Spleen (tissue), 11 donors: ENCODE data around the gene CALB2. TPM values are rescaled to one million over a fixed set of nuclear protein-coding genes. Genes with fewer than 3 reads are reported as not detected.

Experiments used
- DNase-seq: peaks from one replicate; pipeline ENCODE4 v3.0.0-alpha.2; 2020
- H3K27ac ChIP-seq, 8 donors: fragments of 200-600 bp; sonication (generic) in 7 of 8; 1 replicate in 4 of 8; 2 replicates in 4 of 8; pipeline versions ENCODE4 v1.5.0 to v1.8.0; 2016 to 2021; ENCODE audit warnings: inconsistent platforms in 4 of 8, mild to moderate bottlenecking in 4 of 8, moderate library complexity in 1 of 8
- H3K27me3 ChIP-seq, 7 donors: fragments of 200-600 bp; sonication (generic) in 6 of 7; replicated peaks in 1 of 7; 1 replicate in 4 of 7; 2 replicates in 3 of 7; pipeline versions ENCODE4 v1.5.0 to v1.8.0; 2016 to 2021; ENCODE audit warnings: inconsistent platforms in 3 of 7, mild to moderate bottlenecking in 1 of 7
- H3K36me3 ChIP-seq, 6 donors: fragments of 200-600 bp; sonication (generic) in 5 of 6; 1 replicate in 4 of 6; 2 replicates in 2 of 6; pipeline versions ENCODE4 v1.5.0 to v1.8.0; 2016 to 2021; ENCODE audit warnings: inconsistent platforms in 2 of 6
- H3K4me1 ChIP-seq, 6 donors: fragments of 200-600 bp; sonication (generic) in 5 of 6; 1 replicate in 3 of 6; 2 replicates in 3 of 6; pipeline versions ENCODE4 v1.5.0 to v1.8.0; 2016 to 2021; ENCODE audit warnings: inconsistent platforms in 3 of 6
- H3K4me3 ChIP-seq, 8 donors: fragments of 200-600 bp; sonication (generic) in 7 of 8; 1 replicate in 4 of 8; 2 replicates in 4 of 8; pipeline versions ENCODE4 v1.5.0 to v1.8.0; 2016 to 2021; ENCODE audit warnings: inconsistent platforms in 4 of 8, mild to moderate bottlenecking in 4 of 8, moderate library complexity in 2 of 8
- H3K9me3 ChIP-seq, 8 donors: fragments of 200-600 bp; sonication (generic) in 7 of 8; 1 replicate in 4 of 8; 2 replicates in 4 of 8; pipeline versions ENCODE4 v1.5.0 to v1.8.0; 2016 to 2021; ENCODE audit warnings: inconsistent platforms in 4 of 8
- CTCF ChIP-seq, 11 experiments: fragments of 200-600 bp in 7 of 11; fragments of 450-650 bp in 4 of 11; sonication (generic) in 4 of 11; IDR thresholded peaks in 8 of 11; conservative IDR thresholded peaks in 3 of 11; 1 replicate in 7 of 11; 2 replicates in 4 of 11; pipeline versions ENCODE4 v1.4.0 to v1.8.0; 2016 to 2021; ENCODE audit warnings: antibody characterized with exemption in 11 of 11, inconsistent platforms in 4 of 11, mild to moderate bottlenecking in 1 of 11
- POLR2A ChIP-seq, 3 donors: fragments of 450-650 bp; IDR thresholded peaks; one replicate each; pipeline ENCODE4 v1.5.1; 2017; ENCODE audit warnings: antibody characterized with exemption in 3 of 3, mild to moderate bottlenecking in 1 of 3
- POLR2AphosphoS5 ChIP-seq, 3 donors: sonication (generic); formaldehyde crosslinking; IDR thresholded peaks; one replicate each; pipeline ENCODE4 v1.5.1; 2017; ENCODE audit warnings: antibody characterized with exemption in 3 of 3
- WGBS, 5 donors: extraction: QIAGEN DNeasy Blood & Tissue Kit in 3 of 5; methylation state at CpG; one replicate each; pipeline versions ENCODE4 v1.1.5 to v1.1.7; 2013 to 2018; 5-methylcytosine and 5-hydroxymethylcytosine counted together
- intact Hi-C: fragments of 100-400 bp; cut with DNase I; formaldehyde crosslinking; loops from one replicate; pipeline ENCODE4 v1.15.0; 2023; ENCODE audit warnings: low total_unique reads
- polyA plus RNA-seq, 3 donors: library from polyadenylated mRNA; stranded (reverse); fragments of 200-250 nt; gene quantifications; one replicate each; pipeline ENCODE4 v1.2.1, GENCODE V29; 2013
- total RNA-seq, 7 donors: library from RNA; depleted of rRNA in 3 of 7; stranded (reverse); fragments of >200 nt in 3 of 7; fragmentation: NEBNext Ultra II Directional in 4 of 7; extraction: Animal tissue kit (Norgen Biotek cat#: 25700) in 4 of 7; gene quantifications; one replicate each; pipeline versions ENCODE4 v1.1.0 to v1.2.1, GENCODE V29; 2016 to 2021
- donor health status: healthy with polysubstance abuse.
- donor health status: DM: no; HTN: no; CAD: no; lungs with moderate emphysema.
- donor health status: DM: no; HTN: no; CAD: no.
- donor health status: Bipolar disorder and iron deficiency.
- donor health status: healthy.
- donor health status: DM: no; HTN: no; CAD: no.
- donor health status: DM: yes; HTN: yes; CAD: no.

CALB2 gene
- total and polyA plus RNA-seq, 10 donors: 0.04 to 0.12 (median 0.06) TPM; not detected in 7

GRCh38 chr16:71399801-71400563 is 41.5 kb downstream of the CALB2 start:
- intact Hi-C loops: no loop called here
- DNase-seq: no peak
- Histone ChIP-seq H3K9me3 (peaks cover 0 to 15% (median 11%) of the 10 kb centered on the region in 8 donors), H3K27ac (no peak overlapping the region), H3K4me3 (no peak overlapping the region), H3K36me3 (no peaks in the 10 kb centered on the region), H3K27me3 (peaks cover 0 to 27% (median 0%) of the 10 kb centered on the region in 7 donors), H3K4me1 (no peaks in the 10 kb centered on the region)
- WGBS, 5 donors: 80 to 91% (median 89%) methylated on average over 11 of the region's 11 CpGs
- no peak for TF ChIP-seq POLR2AphosphoS5 (IDR thresholded peaks at IDR 0.05)
- no peak for TF ChIP-seq CTCF (IDR thresholded peaks at IDR 0.05 in 8 of 11, conservative IDR thresholded peaks at IDR 0.05 in 3 of 11)
- TF ChIP-seq POLR2A (IDR thresholded peaks at IDR 0.05): no peak

GRCh38 chr16:71402007-71402406 is 43.5 kb downstream of the CALB2 start:
- Histone ChIP-seq H3K27me3 (peaks cover 0 to 23% (median 0%) of the 10 kb centered on the region in 7 donors), H3K27ac (no peak overlapping the region), H3K4me3 (no peak overlapping the region), H3K4me1 (no peaks in the 10 kb centered on the region), H3K9me3 (peaks cover 0 to 18% (median 11%) of the 10 kb centered on the region in 8 donors), H3K36me3 (no peaks in the 10 kb centered on the region)
- intact Hi-C loops: no loop called here
- 61 to 74% (median 71%) methylated on average over 6 of the region's 6 CpGs for WGBS, 5 donors
- DNase-seq: no peak
- TF ChIP-seq POLR2AphosphoS5 (IDR thresholded peaks at IDR 0.05) (no peak), CTCF (IDR thresholded peaks at IDR 0.05 in 8 of 11, conservative IDR thresholded peaks at IDR 0.05 in 3 of 11) (no peak), POLR2A (IDR thresholded peaks at IDR 0.05) (no peak)

GRCh38 chr16:71402674-71403073 is 44.2 kb downstream of the CALB2 start:
- Histone ChIP-seq H3K27ac (no peak overlapping the region), H3K36me3 (no peaks in the 10 kb centered on the region), H3K27me3 (peaks cover 0 to 16% (median 0%) of the 10 kb centered on the region in 7 donors), H3K9me3 (peaks cover 0 to 18% (median 11%) of the 10 kb centered on the region in 8 donors), H3K4me1 (peaks cover 0 to under 1% (median 0%) of the 10 kb centered on the region in 6 donors), H3K4me3 (no peak overlapping the region)
- no peak for TF ChIP-seq CTCF (IDR thresholded peaks at IDR 0.05 in 8 of 11, conservative IDR thresholded peaks at IDR 0.05 in 3 of 11)
- no peak for TF ChIP-seq POLR2AphosphoS5 (IDR thresholded peaks at IDR 0.05)
- TF ChIP-seq POLR2A (IDR thresholded peaks at IDR 0.05): no peak
- WGBS, 5 donors: 76 to 85% (median 82%) methylated on average over 11 of the region's 11 CpGs
- no peak for DNase-seq
- intact Hi-C loops: no loop called here

GRCh38 chr16:71404364-71404763 is 45.8 kb downstream of the CALB2 start:
- Histone ChIP-seq H3K4me1 (peaks cover 0 to 4% (median 0%) of the 10 kb centered on the region in 6 donors), H3K9me3 (peaks cover 0 to 18% (median 11%) of the 10 kb centered on the region in 8 donors), H3K36me3 (no peaks in the 10 kb centered on the region), H3K27me3 (peaks cover 0 to 20% (median 0%) of the 10 kb centered on the region in 7 donors), H3K27ac (no peak overlapping the region), H3K4me3 (no peak overlapping the region)
- 71 to 77% (median 72%) methylated on average over 4 of the region's 4 CpGs for WGBS, 5 donors
- no peak for TF ChIP-seq POLR2A (IDR thresholded peaks at IDR 0.05)
- TF ChIP-seq CTCF (IDR thresholded peaks at IDR 0.05 in 8 of 11, conservative IDR thresholded peaks at IDR 0.05 in 3 of 11): no peak
- no peak for TF ChIP-seq POLR2AphosphoS5 (IDR thresholded peaks at IDR 0.05)
- intact Hi-C loops: no loop called here
- DNase-seq: no peak
